GM18873 (cell line): ENCODE measurements around the gene SYTL2.
A peak's percentile ranks its signal among the peaks of the same experiment; 100 is the strongest.

Experiments used
- ATAC-seq: cut with Tn5 transposase; IDR thresholded peaks from one replicate; pipeline ENCODE4 v1.9.1; 2021; ENCODE audit warnings: mild to moderate bottlenecking, moderate library complexity, moderate number of reproducible peaks; ENCODE audit not compliant: unreplicated experiment, low FRiP score

The SYTL2 gene

DNA sequence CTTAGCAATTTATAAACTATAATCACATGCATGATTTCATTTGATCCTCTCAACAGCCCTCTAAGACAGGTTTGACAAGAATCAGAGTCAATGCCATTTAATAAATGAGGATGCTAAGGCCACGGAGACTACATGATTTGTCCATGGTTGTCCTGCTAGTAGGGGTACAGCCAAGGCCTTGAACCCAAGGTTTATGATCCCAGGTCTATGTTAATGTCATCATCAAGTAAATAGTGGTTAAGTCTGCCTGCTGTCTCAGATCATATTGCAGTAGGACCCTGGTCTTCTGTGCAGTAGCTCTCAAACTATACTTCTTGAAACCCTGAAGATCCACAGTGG lies 17.7 kb upstream of the SYTL2 start:
- no peak for ATAC-seq

DNA sequence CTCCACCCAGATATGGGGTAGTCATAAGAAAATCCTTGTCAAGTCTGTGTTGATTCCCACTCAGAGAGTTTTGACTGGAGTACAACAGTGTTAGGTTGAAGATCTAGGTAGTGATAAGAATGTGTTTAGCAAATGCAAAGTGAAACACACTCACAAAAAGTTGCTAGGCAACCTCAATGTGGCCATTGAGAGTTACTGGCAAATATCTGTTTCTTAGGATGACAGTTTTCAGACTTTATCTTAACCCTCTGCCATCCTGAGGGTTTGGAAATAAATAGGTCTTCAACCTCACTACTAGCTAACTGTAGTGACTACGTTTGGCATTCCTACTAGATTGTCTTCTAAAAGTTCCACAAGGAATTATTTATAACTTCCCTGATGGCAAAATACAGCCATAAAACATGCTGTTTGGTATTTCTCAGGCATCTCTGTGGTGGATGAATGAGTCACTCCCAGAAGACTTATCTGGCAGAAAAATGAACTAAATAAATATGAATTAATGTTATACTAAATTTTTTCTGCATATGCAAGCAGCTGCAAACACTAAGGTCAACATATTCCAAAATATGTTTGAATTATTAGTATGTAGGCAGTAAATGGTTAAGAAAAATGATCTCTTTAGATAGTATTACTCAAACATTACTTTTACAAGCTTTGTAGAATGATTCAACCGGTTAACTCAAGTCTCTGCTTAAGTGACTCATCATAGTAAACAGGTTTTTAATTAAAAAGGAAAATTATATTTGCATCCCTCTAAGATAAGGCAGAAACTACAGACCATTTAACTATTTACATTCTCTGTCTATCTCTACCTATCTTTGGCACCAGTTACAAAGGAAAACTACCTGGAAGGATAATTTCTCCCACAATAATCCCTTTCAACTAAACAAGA lies 17.1 kb upstream of the SYTL2 start:
- no peak for ATAC-seq

DNA sequence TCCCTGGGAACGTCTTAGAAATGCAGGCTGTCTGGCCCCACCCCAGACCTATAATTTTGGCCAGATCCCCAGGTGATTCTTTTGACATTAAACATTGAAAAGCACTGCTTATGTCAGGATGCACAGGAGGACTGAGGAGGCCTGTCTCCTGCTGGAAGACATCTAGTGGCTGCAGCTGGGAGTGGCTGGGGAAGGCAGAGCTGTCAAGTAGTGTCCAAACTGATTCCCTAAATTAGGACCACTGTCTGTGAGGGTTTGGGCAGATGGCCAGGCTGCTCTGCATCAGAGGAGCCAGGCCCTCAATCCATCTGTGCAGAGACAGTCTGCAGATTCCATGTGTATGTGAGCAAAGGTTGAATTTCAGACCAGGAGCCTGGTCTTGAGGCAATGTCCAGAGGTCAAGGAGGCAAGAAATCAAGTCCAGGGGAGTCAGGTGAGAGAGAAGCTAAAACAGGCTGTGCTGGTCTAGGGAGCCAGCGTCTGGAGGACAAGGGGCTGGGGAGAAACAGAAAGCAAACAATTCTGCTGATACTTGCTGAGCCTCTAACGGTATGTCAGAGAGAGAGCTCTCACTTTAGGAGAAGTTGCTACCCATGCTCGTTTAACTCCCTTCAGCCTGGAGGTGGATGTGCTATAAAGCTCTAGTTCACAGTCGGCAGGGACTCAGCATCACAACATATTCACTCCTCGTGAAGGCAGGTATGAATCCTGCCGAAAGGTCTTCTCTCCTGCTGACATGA lies 15.3 kb upstream of the SYTL2 start:
- no peak for ATAC-seq

DNA sequence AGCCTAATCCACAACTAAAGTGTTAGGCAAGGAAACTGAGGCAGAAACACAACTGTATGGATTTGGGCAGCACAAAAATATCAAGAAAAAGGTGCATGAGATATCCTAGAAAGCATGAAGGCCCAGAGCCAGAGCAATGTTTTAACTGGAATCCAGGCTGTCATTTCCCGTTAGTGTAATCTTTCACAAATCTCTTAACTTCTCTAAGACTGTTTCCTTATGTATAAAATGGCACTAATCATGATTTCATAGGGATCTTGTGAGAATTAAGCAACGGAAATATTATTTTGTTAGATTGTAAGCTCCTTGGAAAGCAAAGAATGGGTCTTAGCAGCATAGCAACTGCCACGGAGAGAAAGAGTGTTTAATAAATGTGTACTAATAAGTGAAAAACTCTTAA lies 14.7 kb upstream of the SYTL2 start:
- no peak for ATAC-seq

DNA sequence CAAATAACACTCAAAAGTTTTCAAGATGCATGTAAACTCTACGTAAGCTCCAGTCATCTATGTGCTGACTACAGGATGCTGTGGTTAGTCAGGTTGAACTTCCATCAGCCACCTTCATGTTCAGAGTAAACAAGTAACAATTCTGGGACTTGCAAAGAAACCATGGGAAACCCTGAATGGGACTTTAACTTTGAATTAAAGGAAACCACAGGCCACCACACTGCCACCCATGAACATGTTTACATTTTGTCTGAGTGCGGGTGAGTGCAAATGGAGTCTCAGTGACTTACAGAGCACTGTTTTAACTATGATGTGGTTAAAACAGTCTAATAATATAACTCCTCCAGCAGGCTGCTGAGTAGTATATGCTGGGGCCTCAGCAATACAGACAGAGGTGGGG lies 12.9 kb upstream of the SYTL2 start:
- no peak for ATAC-seq

DNA sequence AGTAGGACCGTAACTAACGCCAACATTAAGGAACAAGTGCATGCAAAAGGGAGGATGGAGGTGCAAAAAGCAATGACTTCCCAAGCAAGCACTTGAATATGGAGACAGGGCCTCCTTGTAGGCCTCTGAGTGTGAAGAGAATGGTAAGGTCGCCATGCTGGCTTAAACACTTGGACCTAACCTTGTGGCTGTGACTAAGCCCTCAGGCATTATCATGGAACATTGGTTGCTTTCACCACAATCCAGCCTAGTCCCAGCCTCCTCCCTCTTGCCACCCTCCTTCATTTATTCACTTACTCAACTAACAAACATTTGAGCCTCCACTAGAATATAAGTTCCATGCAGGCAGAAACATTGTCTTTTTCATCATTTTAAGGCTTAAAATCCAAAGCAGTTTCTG lies 11.9 kb upstream of the SYTL2 start:
- no peak for ATAC-seq

DNA sequence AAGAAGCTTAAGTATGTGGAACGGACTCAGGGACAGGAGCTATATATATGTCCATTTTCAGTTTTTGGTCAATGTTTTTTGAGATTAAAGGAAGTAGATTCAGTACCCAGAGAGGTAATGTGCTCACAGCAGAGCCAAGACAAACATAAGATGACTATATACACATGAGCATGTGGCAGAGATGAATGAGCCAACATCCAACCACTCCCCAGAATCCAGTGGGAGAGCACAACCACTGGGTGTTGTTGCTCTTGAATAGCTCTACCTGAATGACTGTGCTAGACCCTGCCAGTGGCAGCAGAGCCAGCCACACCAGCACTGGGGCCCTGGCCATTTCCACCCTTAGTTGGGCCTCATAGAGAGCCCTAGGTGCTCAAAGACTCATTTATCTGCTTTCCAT lies 10.7 kb upstream of the SYTL2 start:
- no peak for ATAC-seq

DNA sequence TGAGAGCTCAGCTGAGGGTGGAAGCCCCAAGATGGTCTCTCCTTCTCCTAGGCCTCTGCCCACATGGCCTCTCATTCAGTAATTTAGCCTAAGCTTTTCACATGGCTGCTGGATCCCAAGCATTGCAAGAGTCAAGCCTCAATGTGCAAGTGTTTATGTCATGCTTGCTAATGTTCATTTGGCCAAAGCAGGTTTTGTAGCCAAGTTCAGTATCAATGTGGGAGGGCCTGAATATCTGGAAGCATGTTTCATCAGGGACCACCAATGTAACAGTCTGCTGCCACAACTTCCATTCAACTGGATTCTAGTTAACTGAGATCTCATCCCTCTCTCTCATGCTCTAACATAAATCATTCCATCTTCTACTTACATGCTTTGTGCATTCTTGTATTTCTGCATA lies 8.5 kb upstream of the SYTL2 start:
- ATAC-seq = no peak

DNA sequence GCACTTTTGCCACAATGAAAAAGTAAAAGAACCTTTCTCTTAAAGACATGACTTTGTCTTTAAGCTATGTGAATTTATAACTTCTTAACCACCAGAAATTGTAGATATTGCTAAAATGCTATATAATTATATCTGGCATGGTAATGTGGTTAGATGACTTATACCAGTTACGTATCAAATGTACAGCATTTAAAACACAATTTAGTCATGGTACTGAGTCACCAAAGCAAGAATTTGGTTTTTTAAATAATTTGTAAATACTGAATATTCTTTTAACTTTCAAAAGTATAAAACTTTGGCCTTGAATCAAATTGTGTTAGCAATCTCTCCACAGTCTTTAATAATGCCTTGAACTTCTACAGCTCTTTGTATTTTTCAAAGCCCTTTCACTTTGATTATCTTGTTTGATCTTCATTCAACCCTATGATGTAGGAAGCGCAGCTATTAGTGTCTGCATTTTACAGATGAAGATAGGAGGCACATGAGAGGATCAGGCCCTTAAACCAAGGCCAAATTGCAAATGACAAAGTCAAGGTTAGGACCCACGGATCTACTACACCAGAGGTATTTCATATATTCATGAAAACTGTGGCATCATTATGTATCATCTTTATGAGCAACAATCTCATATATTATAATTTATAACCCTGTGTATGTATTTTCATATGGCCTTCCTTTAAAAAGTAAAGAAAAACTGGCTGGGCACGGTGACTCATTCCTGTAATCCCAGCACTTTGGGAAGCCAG lies 4.4 kb upstream of the SYTL2 start:
- no peak for ATAC-seq

DNA sequence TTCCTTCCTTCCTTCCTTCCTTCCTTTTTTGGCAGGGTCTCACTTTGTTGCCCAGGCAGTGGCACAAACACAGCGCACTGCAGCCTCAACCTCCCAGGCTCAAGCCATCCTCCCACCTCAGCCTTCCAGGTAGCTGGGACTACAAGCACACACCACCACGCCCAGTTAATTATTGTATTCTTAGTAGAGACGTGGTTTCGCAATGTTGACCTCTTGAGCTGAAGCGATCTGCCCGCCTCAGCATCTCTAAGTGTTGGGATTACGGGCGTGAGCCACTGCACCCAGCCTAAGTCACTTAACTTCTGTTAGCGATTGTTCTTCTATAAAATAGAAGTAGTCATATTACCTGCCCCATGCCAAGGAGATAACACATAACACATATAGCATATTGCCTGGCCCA lies 2.8 kb upstream of the SYTL2 start:
- ATAC-seq = no peak

DNA sequence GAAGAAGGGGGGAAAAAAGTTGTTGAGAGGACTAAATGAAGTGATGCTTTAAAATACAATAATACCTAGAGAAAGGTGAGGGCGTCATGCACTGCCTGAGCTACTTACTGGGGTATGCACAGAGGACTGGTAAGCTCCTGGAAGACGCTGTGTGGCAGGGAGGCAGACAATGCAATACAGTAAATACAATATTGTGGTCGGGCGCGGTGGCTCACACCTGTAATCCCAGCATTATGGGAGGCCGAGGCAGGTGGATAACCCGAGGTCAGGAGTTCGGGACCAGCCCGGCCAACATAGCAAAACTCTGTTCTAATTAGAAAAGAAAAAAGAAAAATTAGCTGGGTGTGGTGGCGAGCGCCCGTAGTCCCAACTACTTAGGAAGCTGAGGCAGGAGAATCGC lies 683 bp upstream of the SYTL2 start:
- no peak for ATAC-seq

DNA sequence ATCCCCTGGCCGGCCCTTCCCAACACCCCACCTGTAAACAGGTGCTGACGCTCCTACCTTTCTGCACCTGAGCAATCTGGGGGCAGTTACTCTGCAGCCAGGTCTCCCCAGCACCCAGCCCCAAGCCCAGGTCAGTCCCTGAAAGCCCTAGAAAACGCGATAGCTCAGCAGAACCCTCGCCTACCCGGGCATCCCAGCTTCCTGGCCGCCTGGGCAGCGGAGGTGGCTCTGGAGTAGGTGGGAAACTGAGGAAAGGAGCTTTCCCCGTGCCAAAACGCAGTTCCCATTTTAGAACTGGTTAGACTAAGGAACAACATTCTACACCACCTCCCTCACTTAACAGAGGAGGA lies 445 bp downstream of the SYTL2 start:
- ATAC-seq = no peak

DNA sequence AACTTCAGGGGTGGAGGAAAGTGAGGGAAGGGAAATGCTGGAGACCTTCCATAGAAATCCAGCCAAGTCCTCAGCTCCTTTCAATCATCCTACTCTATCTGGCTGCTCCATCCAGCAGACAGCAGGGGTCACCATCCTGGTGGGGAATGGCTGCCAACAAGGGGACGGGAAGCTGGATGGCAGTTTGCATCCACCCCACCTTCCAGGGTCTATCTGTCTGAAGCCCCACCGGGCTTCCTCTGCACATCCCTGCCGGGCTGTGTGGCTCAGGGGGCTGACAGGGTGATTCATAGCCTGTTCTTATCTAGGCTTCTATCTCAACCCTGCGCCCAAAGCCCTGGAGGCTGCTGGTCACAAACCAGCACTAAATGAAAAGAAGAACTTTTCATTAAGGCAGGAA lies 1.1 kb downstream of the SYTL2 start:
- ATAC-seq = no peak

DNA sequence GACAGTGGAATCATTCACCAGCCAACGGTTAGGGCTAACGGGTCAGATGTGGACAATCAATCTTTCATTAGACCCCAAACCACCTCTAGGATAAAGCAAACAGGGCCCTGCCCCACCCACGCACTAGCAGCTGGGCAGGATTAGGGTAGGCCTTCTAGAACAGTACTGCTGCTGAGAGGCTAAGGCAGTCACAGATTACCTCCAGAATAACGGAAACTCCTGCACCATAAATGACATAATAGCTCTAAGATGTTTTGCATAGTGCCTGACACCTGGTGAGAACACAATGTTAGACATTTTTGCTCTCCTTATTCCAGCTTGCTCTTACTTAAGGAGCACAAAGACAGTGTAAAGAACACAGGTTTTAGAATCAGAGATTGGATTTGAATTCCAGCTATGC lies 1.8 kb downstream of the SYTL2 start:
- peak; percentile 80 for ATAC-seq

DNA sequence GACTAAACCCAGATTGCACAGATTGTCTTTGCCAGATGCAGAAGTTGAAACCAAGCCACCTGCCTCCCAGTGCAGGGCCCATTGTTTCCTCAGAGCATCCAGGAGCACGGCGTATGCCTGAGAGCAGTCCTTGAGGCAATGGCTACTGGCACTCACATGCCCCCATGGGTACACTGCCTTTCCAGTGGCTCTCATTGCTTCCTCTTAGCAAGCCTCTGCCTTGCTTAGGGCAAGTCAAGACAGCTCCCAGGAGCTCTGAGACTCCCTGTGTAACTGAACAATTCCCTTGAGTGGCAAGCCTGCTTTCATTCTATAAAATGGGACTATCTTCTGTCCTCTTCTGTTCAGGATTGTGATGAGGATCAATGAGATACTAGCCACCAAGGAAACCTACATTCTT lies 4.1 kb downstream of the SYTL2 start:
- ATAC-seq = no peak

DNA sequence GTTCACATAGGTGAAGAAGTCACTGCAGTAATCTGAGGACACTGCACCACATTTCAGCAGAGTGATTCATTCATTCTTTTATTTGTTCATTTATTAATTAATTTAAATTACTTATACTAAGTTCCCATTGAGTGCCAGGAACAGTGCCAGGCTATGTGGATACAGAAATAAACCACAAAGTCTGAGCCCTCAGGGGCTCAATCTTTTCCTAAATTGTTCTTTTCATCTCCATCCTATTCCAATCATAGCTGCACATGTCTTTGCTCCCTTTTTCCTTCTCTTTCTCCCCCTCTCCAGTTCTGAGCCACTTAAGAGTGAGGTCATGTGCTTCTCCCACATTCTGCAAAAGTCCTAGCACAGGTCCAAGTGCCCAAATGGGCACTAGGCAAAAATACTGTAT lies 4.9 kb downstream of the SYTL2 start:
- no peak for ATAC-seq

DNA sequence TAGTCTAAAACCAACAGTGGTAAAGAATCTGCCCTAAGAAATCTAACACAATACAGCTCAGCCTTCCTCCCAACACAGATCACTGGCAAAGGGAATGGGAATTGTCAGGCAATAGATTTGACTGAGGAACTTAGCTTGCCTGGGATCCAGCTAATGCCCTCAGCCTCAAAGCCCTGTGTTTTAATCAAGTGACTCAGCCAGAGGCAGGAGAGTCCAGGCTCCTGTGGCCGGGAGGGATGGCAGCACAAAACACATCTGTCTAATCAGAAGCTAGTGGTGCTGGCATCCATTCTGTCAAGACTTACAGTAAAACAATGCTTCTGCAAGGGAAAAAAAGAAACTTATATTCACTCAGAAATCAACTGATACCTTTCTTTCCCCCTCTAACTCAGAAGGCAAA lies 5.6 kb downstream of the SYTL2 start:
- ATAC-seq = no peak

DNA sequence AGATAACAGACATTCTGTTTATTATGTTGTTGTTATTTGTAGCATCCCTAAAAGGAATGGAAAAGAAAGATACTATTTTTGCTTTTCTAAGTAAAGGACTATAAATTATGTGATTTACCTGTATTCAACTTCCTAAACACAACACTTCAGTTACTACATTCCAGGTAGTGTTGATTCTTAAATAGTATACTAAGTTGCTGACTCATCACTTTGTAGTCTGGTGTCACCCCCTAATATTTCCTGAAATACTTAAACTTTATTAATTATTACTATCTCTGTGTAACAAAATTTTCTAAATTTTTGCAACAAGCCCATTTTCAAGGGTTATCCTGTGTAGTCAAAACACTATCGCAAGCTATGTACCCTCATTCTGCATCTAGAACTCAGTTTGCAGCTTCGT lies 7.0 kb downstream of the SYTL2 start:
- ATAC-seq = no peak

DNA sequence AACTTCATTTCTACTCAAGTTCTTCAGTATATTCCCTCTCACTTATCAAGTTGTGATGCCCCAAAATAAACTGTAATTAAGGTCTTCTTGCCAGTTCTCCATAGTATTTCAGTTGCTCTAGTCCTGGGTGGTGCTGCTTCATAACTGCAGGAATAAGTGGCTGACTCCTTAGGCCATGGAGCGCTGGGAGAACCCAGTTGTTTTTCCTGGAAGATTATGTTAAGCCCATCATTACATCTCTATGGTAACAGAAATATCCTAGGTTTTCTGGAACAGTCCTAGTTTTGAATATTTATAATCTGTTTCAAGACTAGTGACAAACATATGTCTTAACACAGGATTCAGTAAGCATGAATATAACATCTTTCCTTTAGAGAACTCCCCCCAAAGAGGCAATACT lies 7.6 kb downstream of the SYTL2 start:
- no peak for ATAC-seq

DNA sequence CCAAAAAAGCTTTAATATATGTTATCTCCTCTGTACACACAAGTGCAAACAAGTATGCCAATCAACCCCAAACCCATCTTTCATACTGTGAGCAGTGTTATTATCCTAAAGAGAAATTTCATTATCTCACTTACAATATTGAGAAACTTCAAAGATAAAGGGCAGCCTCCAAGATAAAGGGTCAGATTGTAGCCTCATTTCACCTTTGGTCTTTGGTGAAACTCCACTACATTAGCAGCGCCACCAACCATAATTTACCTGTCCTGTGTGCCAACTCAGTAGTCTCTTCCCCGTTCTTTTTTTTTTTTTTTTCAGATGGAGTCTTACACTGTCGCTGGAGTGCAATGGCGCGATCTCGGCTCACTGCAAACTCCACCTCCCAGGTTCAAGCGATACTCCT lies 9.4 kb downstream of the SYTL2 start:
- ATAC-seq = no peak

DNA sequence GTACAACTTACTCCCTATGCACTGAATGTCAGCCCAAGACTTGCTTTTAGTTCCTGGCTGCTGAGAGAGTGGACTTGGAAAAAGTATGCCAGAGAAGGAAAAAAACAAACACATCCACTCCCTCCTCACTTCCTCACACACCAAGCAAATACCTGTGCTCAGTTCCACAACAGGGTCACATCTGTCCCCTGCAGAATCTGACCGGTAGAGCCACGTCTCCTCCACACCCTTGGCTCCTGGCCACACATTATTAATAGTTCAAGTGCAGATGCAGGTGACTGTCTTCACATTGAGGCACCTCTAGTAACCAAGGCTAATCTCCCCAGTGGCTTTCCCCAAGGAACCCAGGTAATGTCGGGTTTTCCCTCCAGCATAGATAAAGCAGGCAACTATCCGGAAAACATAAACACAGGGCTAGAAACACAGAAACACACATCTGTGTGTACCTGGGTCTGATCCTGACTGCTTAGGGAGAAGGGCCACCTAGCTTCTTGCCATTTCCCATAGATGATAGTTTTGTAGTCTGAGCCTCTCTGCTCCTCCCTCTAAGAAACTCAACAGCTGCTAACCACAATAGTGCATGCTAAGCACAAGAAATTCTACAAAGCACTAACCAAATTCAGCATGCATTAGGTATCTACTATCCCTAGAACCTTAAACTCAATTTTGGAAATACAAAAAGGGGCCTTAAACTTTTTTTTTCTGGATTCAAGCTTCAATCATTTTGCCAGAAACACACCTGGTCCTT lies 10.2 kb downstream of the SYTL2 start:
- ATAC-seq = no peak
